ENCODE results near the gene GP2. TPM values are rescaled to one million over a fixed set of nuclear protein-coding genes. Genes with fewer than 3 reads are reported as not detected.

Gene GP2
- total and polyA plus RNA-seq, 2 donors (not counting 3 experiments of a cell fraction or from before 2014, with no cell fraction given): not detected

- no peak within 1 kb of the TSS for H3K9ac ChIP-seq (replicated peaks; ENCODE audit: extremely low read depth, insufficient read depth, low read length)
- H2AFZ ChIP-seq (ENCODE audit: low read depth, low read length): no peak within 1 kb of the TSS
- FAIRE-seq: no peak
- no peaks in the 10 kb centered on the region for H3K27me3 ChIP-seq (ENCODE audit: control insufficient read depth in 2 of 2, insufficient read depth in 2 of 2, low read length in 2 of 2)
- DNase-seq (ENCODE audit: low read depth, low spot score): no peak
- no peaks in the 10 kb centered on the region for H3K36me3 ChIP-seq (ENCODE audit: control insufficient read depth in 2 of 2, extremely low read depth in 1 of 2, insufficient read depth in 2 of 2, low read length in 2 of 2)
- no peak within 1 kb of the TSS for H3K4me2 ChIP-seq (ENCODE audit: insufficient read depth, low read length)
- ChIA-PET CTCF (no interaction called here), POLR2A (no interaction called here)
- H3K9me1 ChIP-seq (replicated peaks; ENCODE audit: control insufficient read depth, extremely low read depth, insufficient read depth, low read length): no peaks in the 10 kb centered on the region
- no TSS peak for BruUV-seq (replicated peaks)
- no peaks in the 10 kb centered on the region for H4K20me1 ChIP-seq (replicated peaks; ENCODE audit: control insufficient read depth, extremely low read depth, insufficient read depth, low read length)
- intact Hi-C loops (cut with micrococcal nuclease): no loop called here
- H3K9me3 ChIP-seq (replicated peaks; ENCODE audit: control insufficient read depth, insufficient read depth, low read length): no peaks in the 10 kb centered on the region
- dilution Hi-C loops (cut with MboI; ENCODE audit: extremely low pct_ligation_motif_present, low sequenced_read_pairs): no loop called here
- H3K79me2 ChIP-seq (ENCODE audit: control insufficient read depth, insufficient read depth, low read length): no peaks in the 10 kb centered on the region
- TF ChIP-seq CTCF (IDR thresholded peaks at IDR 0.05; ENCODE audit: extremely low read depth in 1 of 2, insufficient read depth in 1 of 2, low read depth in 1 of 2, low read length in 2 of 2) (no peak), MAX (IDR thresholded peaks at IDR 0.05; ENCODE audit: insufficient read depth, insufficient read length) (no peak), JUN (IDR thresholded peaks at IDR 0.05; ENCODE audit: borderline replicate concordance, insufficient read depth, insufficient read length, low read depth) (no peak)
- no peak within 1 kb of the TSS for H3K4me3 ChIP-seq (replicated peaks in 1 of 3; ENCODE audit: insufficient read depth in 1 of 3, low read depth in 1 of 3, low read length in 3 of 3)
- no peaks in the 10 kb centered on the region for H3K4me1 ChIP-seq (ENCODE audit: control insufficient read depth, extremely low read depth, insufficient read depth, low read length)
- no peak within 1 kb of the TSS for H3K27ac ChIP-seq (ENCODE audit: insufficient read depth, low read depth, low read length)
Observed at GRCh38 chr16:20352615-20353014, 25.3 kb upstream of the GP2 start, which contains the start of gene UMOD. TSS of gene UMOD (minus strand) at chr16:20352715. CDS start at chr16:20350737, 1,978 bp downstream.

- Histone ChIP-seq H3K36me3 (ENCODE audit: control insufficient read depth in 2 of 2, extremely low read depth in 1 of 2, insufficient read depth in 2 of 2, low read length in 2 of 2) (no peaks in the 10 kb centered on the region), H3K4me3 (replicated peaks in 1 of 3; ENCODE audit: insufficient read depth in 1 of 3, low read depth in 1 of 3, low read length in 3 of 3) (no peak overlapping the region), H3K9ac (replicated peaks; ENCODE audit: extremely low read depth, insufficient read depth, low read length) (no peak overlapping the region), H3K9me3 (replicated peaks; ENCODE audit: control insufficient read depth, insufficient read depth, low read length) (no peaks in the 10 kb centered on the region), H4K20me1 (replicated peaks; ENCODE audit: control insufficient read depth, extremely low read depth, insufficient read depth, low read length) (no peaks in the 10 kb centered on the region), H3K27ac (ENCODE audit: insufficient read depth, low read depth, low read length) (no peak overlapping the region), H3K79me2 (ENCODE audit: control insufficient read depth, insufficient read depth, low read length) (no peaks in the 10 kb centered on the region), H3K9me1 (replicated peaks; ENCODE audit: control insufficient read depth, extremely low read depth, insufficient read depth, low read length) (no peaks in the 10 kb centered on the region), H2AFZ (ENCODE audit: low read depth, low read length) (no peak overlapping the region), H3K4me2 (ENCODE audit: insufficient read depth, low read length) (no peak overlapping the region), H3K4me1 (ENCODE audit: control insufficient read depth, extremely low read depth, insufficient read depth, low read length) (no peaks in the 10 kb centered on the region), H3K27me3 (ENCODE audit: control insufficient read depth in 2 of 2, insufficient read depth in 2 of 2, low read length in 2 of 2) (no peaks in the 10 kb centered on the region)
- DNase-seq (ENCODE audit: low read depth, low spot score) (no peak), FAIRE-seq (no peak)
- ChIA-PET CTCF (interaction anchor here (1.4 kb wide), 1 partner anchor 49 kb away, joined by 3 read pairs; no protein-coding TSS in a partner anchor), POLR2A (no interaction called here)
- dilution Hi-C loops (cut with MboI; ENCODE audit: extremely low pct_ligation_motif_present, low sequenced_read_pairs) (no loop called here), intact Hi-C loops (cut with micrococcal nuclease) (no loop called here)
- no TSS peak for BruUV-seq (replicated peaks)
- no peak for TF ChIP-seq CTCF (IDR thresholded peaks at IDR 0.05; ENCODE audit: extremely low read depth in 1 of 2, insufficient read depth in 1 of 2, low read depth in 1 of 2, low read length in 2 of 2)
- no peak for TF ChIP-seq MYC (IDR thresholded peaks at IDR 0.05; ENCODE audit: low read depth, low read length)
- no peak for TF ChIP-seq EZH2 (IDR thresholded peaks at IDR 0.05; ENCODE audit: borderline replicate concordance, low read depth, low read length, severe bottlenecking)
- TF ChIP-seq POLR2A (IDR thresholded peaks at IDR 0.05; ENCODE audit: low read depth, low read length): no peak
- TF ChIP-seq GATA2 (IDR thresholded peaks at IDR 0.05; ENCODE audit: insufficient read depth, insufficient read length, low read depth, low read length): no peak
- TF ChIP-seq FOS (IDR thresholded peaks at IDR 0.05; ENCODE audit: borderline replicate concordance, insufficient read depth, low read length): no peak
- no peak for TF ChIP-seq POLR2AphosphoS5 (IDR thresholded peaks at IDR 0.05; ENCODE audit: insufficient read depth, low read depth, low read length)
- no peak for TF ChIP-seq JUN (IDR thresholded peaks at IDR 0.05; ENCODE audit: borderline replicate concordance, insufficient read depth, insufficient read length, low read depth)
- TF ChIP-seq MAX (IDR thresholded peaks at IDR 0.05; ENCODE audit: insufficient read depth, insufficient read length): no peak
Observed at GRCh38 chr16:20349615-20350014, 22.3 kb upstream of the GP2 start.

Measured in endothelial cell of umbilical vein (primary cell).